ENCODE data around the gene DKK2.

The DKK2 gene

DNA sequence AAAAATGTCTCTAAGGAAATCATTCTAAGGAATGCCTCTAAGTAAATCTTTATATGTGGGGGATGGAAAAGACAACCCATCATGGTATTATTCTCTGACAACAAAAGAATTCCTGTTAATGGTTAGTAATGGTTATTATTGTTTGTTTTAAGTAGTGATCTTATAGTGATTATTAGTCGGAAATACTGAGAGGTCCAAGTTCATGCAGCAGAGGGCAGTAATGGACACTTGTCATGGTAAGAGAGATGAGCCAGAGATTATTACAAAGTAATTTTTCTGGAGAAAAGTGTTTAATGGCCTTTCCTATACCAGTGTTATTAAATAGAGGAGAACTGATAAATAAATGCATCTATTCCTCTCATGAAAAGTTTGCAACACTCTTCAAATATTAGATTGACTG, 8.1 kb upstream of the DKK2 start:
- TF ChIP-seq, protein P1, sequence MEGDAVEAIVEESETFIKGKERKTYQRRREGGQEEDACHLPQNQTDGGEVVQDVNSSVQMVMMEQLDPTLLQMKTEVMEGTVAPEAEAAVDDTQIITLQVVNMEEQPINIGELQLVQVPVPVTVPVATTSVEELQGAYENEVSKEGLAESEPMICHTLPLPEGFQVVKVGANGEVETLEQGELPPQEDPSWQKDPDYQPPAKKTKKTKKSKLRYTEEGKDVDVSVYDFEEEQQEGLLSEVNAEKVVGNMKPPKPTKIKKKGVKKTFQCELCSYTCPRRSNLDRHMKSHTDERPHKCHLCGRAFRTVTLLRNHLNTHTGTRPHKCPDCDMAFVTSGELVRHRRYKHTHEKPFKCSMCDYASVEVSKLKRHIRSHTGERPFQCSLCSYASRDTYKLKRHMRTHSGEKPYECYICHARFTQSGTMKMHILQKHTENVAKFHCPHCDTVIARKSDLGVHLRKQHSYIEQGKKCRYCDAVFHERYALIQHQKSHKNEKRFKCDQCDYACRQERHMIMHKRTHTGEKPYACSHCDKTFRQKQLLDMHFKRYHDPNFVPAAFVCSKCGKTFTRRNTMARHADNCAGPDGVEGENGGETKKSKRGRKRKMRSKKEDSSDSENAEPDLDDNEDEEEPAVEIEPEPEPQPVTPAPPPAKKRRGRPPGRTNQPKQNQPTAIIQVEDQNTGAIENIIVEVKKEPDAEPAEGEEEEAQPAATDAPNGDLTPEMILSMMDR (IDR thresholded peaks at IDR 0.05; ENCODE audit: low read depth, low read length, missing control alignments), result peak; percentile 18
- no peak for DNase-seq (ENCODE audit: low read depth)
- no peak overlapping the region for H3K4me3 ChIP-seq (ENCODE audit: low read depth, low read length)
- in situ Hi-C loops (cut with HindIII; ENCODE audit: low sequenced_read_pairs), result no loop called here

DNA sequence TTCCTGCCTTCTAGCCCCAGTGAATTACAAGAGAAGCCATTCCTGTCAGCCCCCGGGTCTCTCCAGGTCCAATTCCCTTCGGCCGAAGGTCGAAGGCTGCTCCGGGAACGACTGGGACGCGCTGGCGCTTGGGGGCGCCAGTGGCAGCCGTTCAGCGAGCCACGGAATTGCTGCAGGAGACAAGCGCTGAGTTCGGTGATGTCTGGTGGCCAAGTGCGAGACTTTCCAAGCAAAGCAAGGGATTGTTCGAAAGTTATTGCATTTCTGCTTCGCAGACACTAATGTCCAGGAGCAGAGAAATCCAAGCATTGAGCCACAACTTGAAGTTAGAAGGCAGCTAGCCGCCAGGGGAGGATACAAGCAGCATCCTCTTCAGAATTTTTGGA, 1.1 kb upstream of the DKK2 start:
- in situ Hi-C loops (cut with HindIII; ENCODE audit: low sequenced_read_pairs), result no loop called here
- no peak for DNase-seq (ENCODE audit: low read depth)
- H3K4me3 ChIP-seq (ENCODE audit: low read depth, low read length), result peak overlapping the region; percentile 56
- TF ChIP-seq, protein P1 (IDR thresholded peaks at IDR 0.05; ENCODE audit: low read depth, low read length, missing control alignments), result peak; percentile 81

DNA sequence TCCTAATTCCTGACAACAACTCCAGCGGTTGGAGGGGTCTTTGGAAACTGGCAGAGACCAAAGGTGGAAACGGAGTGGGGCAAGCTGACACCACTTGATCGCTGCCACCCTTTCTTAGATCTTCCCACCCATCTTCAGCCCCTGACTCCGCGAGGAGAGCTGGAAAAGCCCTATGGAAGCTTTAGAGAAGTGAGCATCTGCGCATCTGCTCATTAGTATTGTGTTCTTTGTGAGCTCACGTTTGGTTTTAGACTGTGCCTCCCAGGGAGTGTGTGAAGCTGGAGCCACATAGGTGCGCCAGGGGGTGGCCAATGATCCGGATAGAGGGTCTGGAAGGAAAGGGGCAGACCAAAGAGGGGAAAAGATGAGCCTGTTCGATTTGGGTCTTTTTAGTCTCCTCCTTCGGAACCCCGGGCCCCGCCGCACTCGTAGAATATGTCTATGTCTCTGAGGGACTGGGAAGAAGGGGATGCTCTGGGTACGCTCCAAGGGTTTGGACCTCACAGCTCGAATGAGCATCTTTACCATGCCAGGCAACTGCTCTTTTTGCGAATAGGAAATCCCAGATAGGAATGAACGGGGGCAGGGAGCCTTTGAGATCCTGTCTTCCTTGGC, 578 bp upstream of the DKK2 start:
- DNase-seq (ENCODE audit: low read depth), result no peak
- TF ChIP-seq, protein P1 (IDR thresholded peaks at IDR 0.05; ENCODE audit: low read depth, low read length, missing control alignments), result no peak
- in situ Hi-C loops (cut with HindIII; ENCODE audit: low sequenced_read_pairs), result no loop called here
- H3K4me3 ChIP-seq (ENCODE audit: low read depth, low read length), result peak overlapping the region; percentile 56

DNA sequence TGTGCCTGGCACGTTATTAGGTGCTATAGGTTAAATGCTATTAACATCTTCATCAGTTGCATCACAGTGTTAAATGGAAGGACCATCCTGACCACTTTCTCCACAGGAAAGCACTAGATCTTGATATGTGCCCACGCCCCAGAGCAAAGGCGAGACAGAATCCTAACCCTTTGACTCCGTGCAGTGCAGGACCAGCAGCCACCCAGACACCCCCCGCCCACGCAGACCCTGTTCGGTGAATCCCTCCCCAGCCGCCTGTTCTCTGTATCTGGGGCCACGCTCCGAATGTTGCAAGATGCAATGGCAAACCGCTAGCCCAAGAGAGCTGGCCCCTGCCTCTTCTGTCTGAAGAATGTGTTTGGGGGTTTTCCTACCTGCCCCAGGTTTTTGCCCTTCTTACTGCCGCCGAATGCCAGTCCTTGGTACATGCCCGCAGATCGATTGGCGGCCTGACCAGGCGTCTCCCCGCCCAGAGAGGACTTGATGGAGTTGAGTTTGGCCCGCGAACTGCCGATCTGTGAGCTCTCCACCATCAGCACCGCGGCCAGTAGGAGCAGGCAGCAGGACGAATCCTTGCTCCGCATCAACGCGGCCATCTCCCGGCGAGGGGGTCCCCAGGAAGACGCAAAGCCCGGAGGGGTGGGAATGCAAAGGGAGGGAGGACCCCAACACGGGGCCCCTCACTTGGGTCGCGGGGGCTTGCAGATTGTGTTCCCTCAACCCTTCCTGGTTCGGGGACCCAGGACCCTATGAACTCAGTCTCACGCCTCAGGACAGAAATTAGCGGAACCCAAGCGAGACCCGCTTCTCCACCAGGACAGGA, 906 bp downstream of the DKK2 start:
- peak overlapping the region; percentile 56 for H3K4me3 ChIP-seq (ENCODE audit: low read depth, low read length)
- TF ChIP-seq, protein P1 (IDR thresholded peaks at IDR 0.05; ENCODE audit: low read depth, low read length, missing control alignments), result no peak
- in situ Hi-C loops (cut with HindIII; ENCODE audit: low sequenced_read_pairs), result no loop called here

DNA sequence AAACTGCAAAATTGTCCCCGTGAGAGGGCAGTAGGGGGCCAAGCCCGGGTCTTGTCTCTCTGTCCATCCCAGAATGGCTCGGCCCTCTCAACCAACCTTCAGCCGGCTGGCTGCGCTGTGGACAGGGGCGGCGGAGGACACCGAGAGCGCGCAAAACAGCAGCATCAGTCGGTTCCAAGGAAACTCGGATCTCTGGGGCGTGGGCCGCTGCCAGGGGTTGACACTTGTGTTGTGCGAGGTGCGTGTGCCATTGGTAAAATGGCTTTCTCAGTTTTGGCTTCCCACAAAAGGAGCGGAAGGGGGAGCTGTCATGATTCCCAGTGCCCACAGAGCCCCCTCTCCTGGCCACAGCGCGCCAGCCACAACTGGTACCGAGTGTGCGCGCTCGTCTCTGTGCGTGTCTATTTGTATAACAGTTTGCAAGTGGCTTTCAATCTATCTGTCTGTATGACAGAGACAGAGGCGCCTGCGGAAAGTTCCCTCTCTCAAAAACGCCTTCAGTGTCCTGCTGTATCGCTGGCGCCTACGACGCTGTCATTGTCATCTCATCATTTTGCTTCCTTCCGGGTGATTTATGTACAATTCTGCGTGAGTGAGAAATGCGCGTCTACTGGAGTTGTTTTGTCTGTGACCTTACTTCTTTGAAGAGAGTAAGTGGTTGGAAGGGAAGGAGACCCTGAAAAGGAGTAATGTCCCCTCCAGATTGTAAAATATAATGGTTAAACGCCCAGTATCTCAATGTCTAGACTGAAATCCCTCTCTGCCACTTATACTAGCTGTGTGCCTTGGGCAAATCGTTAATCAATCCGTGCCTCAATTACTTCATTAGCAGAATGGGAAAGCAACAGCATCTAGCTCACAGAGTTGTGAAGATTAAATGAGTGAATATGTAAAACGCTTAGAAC, 1.8 kb downstream of the DKK2 start:
- in situ Hi-C loops (cut with HindIII; ENCODE audit: low sequenced_read_pairs), result no loop called here
- no peak for DNase-seq (ENCODE audit: low read depth)
- peak overlapping the region; percentile 56 for H3K4me3 ChIP-seq (ENCODE audit: low read depth, low read length)
- TF ChIP-seq, protein P1 (IDR thresholded peaks at IDR 0.05; ENCODE audit: low read depth, low read length, missing control alignments), result peak; percentile 55

More for the DNA sequence above, 906 bp downstream of the DKK2 start:
- DNase-seq (ENCODE audit: low read depth), result no peak

DNA sequence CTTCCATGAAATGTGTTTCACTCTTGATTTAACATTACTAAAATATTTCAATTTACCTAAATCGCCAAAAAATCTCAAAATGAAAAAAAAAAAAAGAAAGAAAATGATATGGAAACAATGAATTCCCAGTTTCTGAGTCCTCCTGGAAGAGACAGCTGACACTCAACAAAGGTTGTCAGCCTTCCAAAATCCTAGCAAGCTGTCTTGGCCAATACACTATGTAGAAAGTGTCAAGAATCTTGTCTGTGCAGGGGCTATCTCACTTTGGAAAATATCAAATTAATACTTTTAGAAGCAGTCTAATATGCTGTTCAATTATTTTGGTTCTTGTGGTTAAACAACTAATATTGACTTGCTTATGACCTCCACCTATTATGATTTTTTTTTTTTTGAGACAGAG, 8.7 kb downstream of the DKK2 start:
- H3K4me3 ChIP-seq (ENCODE audit: low read depth, low read length), result no peak overlapping the region
- in situ Hi-C loops (cut with HindIII; ENCODE audit: low sequenced_read_pairs), result no loop called here
- TF ChIP-seq, protein P1 (IDR thresholded peaks at IDR 0.05; ENCODE audit: low read depth, low read length, missing control alignments), result no peak
- no peak for DNase-seq (ENCODE audit: low read depth)
